HUES64 (cell line): ENCODE measurements around the gene GTF3C1.

Experiments used
- H3K27ac ChIP-seq: 2 replicates; pipeline ENCODE4 v1.7.0; 2013; ENCODE audit warnings: low read depth, low read length, inconsistent platforms
- H3K27me3 ChIP-seq: 2 replicates; pipeline ENCODE4 v1.6.1; 2013; ENCODE audit warnings: mild to moderate bottlenecking, low read length; ENCODE audit not compliant: insufficient read depth
- H3K36me3 ChIP-seq: 2 replicates; pipeline ENCODE4 v1.6.1; 2013; ENCODE audit warnings: mild to moderate bottlenecking, low read length; ENCODE audit not compliant: insufficient read depth
- H3K4me1 ChIP-seq: 2 replicates; pipeline ENCODE4 v1.6.1; 2013; ENCODE audit warnings: mild to moderate bottlenecking, low read length, moderate library complexity; ENCODE audit not compliant: insufficient read depth
- H3K4me3 ChIP-seq: 2 replicates; pipeline ENCODE4 v1.5.1; 2013; ENCODE audit warnings: mild to moderate bottlenecking, low read length, moderate library complexity
- H3K9ac ChIP-seq: 2 replicates; pipeline ENCODE4 v1.6.1; 2013; ENCODE audit warnings: mild to moderate bottlenecking, low read depth, low read length
- H3K9me3 ChIP-seq: 2 replicates; pipeline ENCODE4 v1.6.1; 2013; ENCODE audit warnings: low read depth, low read length; ENCODE audit not compliant: insufficient read depth
- WGBS: fragments of 150-250, 120-280 bp; methylation state at CpG from one replicate; pipeline ENCODE4 v1.1.7; 2013; ENCODE audit warnings: missing lambda C conversion rate; 5-methylcytosine and 5-hydroxymethylcytosine counted together

The GTF3C1 gene

DNA sequence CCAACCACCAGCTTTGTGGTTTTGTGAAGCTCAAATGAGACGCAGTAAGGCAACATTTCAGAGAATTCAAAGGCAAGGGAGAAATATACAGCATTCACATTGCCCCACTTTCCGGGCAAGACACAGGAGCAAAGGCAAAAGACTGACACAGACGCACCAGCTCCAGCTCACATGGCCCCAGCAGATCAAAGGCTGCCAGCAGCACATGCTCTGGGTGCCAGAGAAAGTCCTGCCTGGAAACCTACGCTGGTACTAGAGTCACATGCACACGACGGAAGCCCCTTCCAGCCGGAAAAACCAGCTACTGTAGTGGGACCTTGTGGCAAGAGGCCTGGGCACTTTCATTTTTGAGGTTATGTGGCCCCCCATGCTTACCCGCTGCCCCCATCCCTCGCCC lies 50.1 kb downstream of the GTF3C1 start:
- WGBS: 93% methylated on average over 9 of the region's 9 CpGs

DNA sequence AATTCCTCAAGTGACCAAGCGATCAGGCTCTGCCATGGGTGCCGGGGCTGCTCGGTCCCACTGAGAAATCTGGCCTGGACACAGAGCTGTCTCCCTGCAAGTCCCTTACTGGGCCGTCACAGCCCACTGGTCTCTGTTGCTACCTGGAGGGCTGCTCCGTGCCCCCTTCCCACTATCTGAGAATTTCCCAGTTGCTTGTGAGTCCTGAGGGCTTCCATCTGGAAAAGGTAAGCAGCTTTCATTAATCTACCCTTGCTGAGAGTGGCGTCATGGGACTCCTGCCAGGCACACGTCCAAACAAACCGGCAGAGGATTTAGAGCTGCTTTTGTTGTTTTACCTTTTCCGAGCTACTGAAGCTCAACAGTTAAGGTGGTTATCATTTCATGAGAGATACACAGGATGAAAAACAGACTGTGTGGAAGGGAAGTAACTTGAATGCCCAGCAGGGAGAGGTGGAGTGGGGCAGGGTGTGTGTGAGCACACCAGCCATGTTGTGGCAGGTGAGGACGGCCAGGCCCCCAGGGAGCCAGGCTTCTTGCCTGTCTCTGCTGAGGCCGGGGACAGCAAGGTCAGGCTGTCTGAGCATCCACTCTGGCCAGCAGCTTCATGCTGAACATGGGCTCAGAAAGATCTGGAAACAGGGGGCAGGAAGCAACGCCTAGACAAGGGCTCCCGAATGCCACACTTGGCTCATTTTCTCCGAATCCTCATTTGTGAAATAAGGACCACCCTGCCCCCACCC lies 50.6 kb downstream of the GTF3C1 start:
- WGBS: 94% methylated on average over 14 of the region's 14 CpGs

More for the DNA sequence above, 50.1 kb downstream of the GTF3C1 start:
- H3K4me3 ChIP-seq: no peak overlapping the region
- H3K27ac ChIP-seq: no peak overlapping the region
- H3K9ac ChIP-seq: no peak overlapping the region
- H3K36me3 ChIP-seq: peaks cover 100% of the 10 kb centered on the region
- no peaks in the 10 kb centered on the region for H3K27me3 ChIP-seq
- H3K9me3 ChIP-seq: no peaks in the 10 kb centered on the region
- H3K4me1 ChIP-seq: no peaks in the 10 kb centered on the region

DNA sequence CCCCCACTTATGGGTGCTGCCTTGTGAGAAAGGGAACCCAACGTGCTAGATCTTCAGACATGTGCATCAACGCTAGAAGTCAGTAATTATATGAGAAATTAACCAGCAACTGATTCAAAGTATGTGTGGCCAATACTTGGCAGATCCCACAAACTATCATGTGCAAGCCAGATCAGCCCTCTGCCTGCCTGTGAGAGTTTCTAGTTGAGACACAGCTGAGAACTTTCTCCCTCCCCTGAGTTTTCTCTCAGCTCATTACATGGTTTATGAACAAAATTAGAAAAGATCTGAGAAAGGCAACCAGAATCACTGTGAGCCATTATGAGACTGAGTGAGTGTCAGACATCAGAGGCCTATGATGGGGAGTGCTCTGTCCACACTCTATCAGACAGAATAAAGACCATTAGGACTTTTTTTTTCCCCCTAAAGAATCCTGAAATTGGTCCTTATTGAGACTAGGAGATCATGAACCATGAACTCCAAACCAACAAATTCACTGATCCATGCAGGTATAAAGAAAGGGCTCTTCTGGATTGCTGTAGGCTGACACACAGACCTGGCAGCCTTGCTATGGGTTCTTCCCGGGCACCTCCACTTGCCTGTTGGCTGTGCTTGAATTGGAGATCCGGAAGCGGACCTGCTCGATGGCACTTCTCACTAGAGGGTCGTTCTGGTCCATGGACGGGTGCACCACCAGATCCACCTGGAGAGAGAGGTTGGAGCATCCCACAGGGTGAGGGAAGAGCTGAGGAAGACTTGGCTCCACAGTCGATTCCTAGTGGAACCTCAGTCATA lies 51.5 kb downstream of the GTF3C1 start:
- Histone ChIP-seq H3K27ac (no peak overlapping the region), H3K36me3 (peaks cover 100% of the 10 kb centered on the region), H3K4me1 (no peaks in the 10 kb centered on the region), H3K27me3 (no peaks in the 10 kb centered on the region), H3K4me3 (no peak overlapping the region), H3K9me3 (no peaks in the 10 kb centered on the region), H3K9ac (no peak overlapping the region)
- WGBS: 94% methylated on average over 9 of the region's 9 CpGs

More for the DNA sequence above, 50.6 kb downstream of the GTF3C1 start:
- Histone ChIP-seq H3K4me3 (no peak overlapping the region), H3K27ac (no peak overlapping the region), H3K9me3 (no peaks in the 10 kb centered on the region), H3K36me3 (peaks cover 100% of the 10 kb centered on the region), H3K27me3 (no peaks in the 10 kb centered on the region), H3K9ac (no peak overlapping the region), H3K4me1 (no peaks in the 10 kb centered on the region)

DNA sequence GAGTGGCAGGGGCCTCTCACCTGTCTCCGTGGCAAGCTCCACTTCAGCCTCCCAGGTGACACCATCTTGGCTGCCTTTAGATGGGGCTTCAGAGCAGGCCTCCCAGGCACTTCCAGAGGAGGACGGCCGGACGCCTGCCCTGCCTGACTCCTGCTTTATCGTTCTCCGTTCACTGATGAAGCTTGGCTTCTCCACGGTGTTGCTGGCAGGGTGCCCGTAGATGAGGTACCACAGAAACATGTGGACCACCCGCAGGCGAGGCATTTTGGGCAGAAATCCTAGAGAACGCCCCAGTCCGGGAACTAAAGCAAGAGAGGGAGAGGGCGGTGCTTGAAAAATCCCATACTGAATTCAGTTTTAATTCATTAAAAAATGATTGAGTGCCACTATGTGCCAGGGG lies 54.5 kb downstream of the GTF3C1 start:
- peaks cover 100% of the 10 kb centered on the region for H3K36me3 ChIP-seq
- no peaks in the 10 kb centered on the region for H3K4me1 ChIP-seq
- no peak overlapping the region for H3K9ac ChIP-seq
- 96% methylated on average over 13 of the region's 13 CpGs for WGBS
- H3K27ac ChIP-seq: no peak overlapping the region
- H3K4me3 ChIP-seq: no peak overlapping the region
- no peaks in the 10 kb centered on the region for H3K9me3 ChIP-seq
- no peaks in the 10 kb centered on the region for H3K27me3 ChIP-seq

DNA sequence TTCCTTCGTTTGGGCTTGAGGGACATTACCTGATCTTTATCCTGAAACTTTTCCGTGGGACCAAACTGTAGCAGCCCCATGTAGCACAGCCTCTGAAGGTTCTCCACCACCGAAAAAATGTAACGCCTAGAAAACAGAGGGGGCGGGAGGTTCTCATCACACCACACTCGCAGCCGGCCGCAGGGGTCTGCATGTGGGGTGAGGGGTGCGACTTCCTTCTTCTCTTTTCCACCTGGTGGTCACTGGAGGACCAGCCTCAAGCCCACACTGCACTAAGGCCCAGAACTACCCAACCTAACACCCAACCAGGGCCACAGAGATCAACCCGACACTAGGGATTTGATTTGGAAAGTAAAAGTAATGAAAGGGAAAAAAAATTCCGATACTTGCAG lies 57.1 kb downstream of the GTF3C1 start:
- Histone ChIP-seq H3K36me3 (peaks cover 100% of the 10 kb centered on the region), H3K27me3 (no peaks in the 10 kb centered on the region), H3K4me3 (no peak overlapping the region), H3K27ac (no peak overlapping the region), H3K9ac (no peak overlapping the region), H3K4me1 (no peaks in the 10 kb centered on the region), H3K9me3 (no peaks in the 10 kb centered on the region)
- 91% methylated on average over 6 of the region's 11 CpGs for WGBS

DNA sequence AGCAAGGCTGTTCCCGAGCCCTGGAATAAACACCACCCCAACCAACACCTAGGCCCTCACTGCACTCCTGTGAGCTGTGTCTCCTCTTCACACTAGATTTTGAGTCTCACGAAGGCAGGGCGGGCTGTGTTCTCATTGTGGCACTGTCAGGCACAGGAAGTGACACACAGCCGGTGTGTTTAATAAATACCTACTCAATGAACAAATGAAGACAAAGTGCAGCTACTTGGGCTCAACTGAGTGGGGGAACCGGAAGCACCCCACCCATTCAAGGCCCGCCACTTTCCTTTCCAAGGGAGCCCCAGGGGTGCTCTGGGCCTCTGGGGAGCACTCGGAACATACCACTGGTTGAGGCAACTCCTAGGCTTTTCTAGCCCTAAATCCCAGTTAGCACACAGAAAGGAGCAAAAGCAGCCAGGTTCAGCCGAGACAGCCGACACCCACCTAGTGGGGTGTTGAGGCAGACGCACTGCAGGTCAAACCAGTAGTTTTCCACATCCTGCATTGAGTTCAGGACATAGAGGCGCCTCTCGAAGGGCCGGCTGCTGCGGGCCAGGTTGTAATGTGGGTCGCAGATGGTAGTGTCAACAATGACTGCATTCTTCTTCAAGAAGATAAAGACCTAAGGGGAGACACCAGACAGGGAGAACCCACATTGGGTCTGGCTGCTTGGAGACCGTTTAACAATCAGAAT lies 57.7 kb downstream of the GTF3C1 start:
- Histone ChIP-seq H3K4me3 (no peak overlapping the region), H3K9me3 (no peaks in the 10 kb centered on the region), H3K4me1 (no peaks in the 10 kb centered on the region), H3K27me3 (no peaks in the 10 kb centered on the region), H3K9ac (no peak overlapping the region), H3K27ac (no peak overlapping the region), H3K36me3 (peaks cover 100% of the 10 kb centered on the region)
- WGBS: 95% methylated on average over 16 of the region's 16 CpGs

GRCh38 chr16:27489906-27490305 lies 59.8 kb downstream of the GTF3C1 start:
- no peaks in the 10 kb centered on the region for H3K4me1 ChIP-seq
- H3K9ac ChIP-seq: no peak overlapping the region
- no peaks in the 10 kb centered on the region for H3K9me3 ChIP-seq
- no peaks in the 10 kb centered on the region for H3K27me3 ChIP-seq
- H3K36me3 ChIP-seq: peaks cover 100% of the 10 kb centered on the region
- no peak overlapping the region for H3K4me3 ChIP-seq
- 97% methylated on average over 7 of the region's 7 CpGs for WGBS
- no peak overlapping the region for H3K27ac ChIP-seq

DNA sequence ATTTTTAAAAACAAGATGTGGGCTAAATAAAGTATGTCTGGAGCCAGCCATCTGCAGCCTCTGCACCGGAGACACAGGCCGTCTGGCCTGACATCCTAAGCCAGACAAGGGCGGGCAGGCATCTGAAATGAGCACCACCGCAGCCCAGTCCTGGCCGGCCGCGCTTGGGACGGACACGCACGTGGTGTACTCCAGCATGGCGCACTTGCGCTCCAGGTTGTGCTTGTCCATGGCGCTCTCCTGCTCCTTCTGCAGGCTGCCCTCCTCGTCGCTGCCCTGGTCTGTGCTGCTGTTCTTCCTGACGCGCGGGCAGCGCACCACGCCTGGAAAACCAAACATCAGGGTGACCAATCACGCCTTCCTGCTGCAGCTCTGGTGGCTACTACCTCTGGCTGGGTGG lies 60.3 kb downstream of the GTF3C1 start:
- H3K27ac ChIP-seq: no peak overlapping the region
- H3K4me3 ChIP-seq: no peak overlapping the region
- H3K9ac ChIP-seq: no peak overlapping the region
- H3K36me3 ChIP-seq: peaks cover 100% of the 10 kb centered on the region
- H3K4me1 ChIP-seq: no peaks in the 10 kb centered on the region
- H3K27me3 ChIP-seq: no peaks in the 10 kb centered on the region
- 97% methylated on average over 21 of the region's 21 CpGs for WGBS
- no peaks in the 10 kb centered on the region for H3K9me3 ChIP-seq

DNA sequence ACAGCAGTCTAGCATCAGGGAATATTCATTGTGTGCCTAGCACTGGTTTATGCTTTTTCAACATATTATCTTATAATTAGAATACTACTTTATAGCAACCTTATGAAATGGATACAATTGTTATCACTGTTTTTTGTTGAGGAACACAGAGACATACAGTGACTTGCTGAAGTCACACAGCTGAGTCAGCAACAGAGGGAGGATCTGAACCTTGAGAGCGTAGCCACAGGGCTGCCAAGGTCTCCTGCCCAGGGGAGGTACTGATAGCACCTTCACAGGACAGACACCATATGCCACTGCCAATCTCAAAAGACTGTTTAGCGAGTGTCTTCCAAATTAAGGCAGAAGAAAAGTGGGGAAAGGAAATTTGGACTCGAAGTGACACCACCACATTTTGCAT lies 63.0 kb downstream of the GTF3C1 start:
- Histone ChIP-seq H3K9ac (no peak overlapping the region), H3K4me3 (no peak overlapping the region), H3K9me3 (no peaks in the 10 kb centered on the region), H3K27ac (no peak overlapping the region), H3K4me1 (no peaks in the 10 kb centered on the region), H3K27me3 (no peaks in the 10 kb centered on the region), H3K36me3 (peaks cover 100% of the 10 kb centered on the region)
- 94% methylated on average over 3 of the region's 3 CpGs for WGBS

DNA sequence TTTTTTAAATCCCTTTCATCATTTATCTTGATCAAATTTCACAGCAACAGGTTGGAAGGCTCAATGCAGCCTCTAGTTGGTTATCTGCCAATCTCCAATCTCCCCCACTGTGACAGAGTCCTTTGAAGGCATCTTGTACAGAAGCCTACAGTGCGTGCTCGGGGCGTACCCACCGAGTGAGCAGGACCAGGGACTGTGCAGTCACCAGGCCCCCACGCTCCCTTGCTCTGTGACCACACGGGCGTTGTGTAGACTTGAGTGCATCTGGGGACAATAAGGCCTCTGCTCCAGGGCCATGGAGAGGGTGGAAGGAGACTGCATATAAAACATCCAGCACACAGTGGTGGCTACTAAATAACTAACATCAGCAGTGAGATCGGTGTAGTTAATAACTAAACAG lies 63.4 kb downstream of the GTF3C1 start:
- Histone ChIP-seq H3K4me3 (no peak overlapping the region), H3K27ac (no peak overlapping the region), H3K9me3 (no peaks in the 10 kb centered on the region), H3K4me1 (no peaks in the 10 kb centered on the region), H3K9ac (no peak overlapping the region), H3K27me3 (no peaks in the 10 kb centered on the region), H3K36me3 (peaks cover 100% of the 10 kb centered on the region)
- 96% methylated on average over 8 of the region's 8 CpGs for WGBS

GRCh38 chr16:27485811-27486210 lies 63.9 kb downstream of the GTF3C1 start:
- Histone ChIP-seq H3K4me1 (no peaks in the 10 kb centered on the region), H3K9ac (no peak overlapping the region), H3K36me3 (peaks cover 100% of the 10 kb centered on the region), H3K27me3 (no peaks in the 10 kb centered on the region), H3K4me3 (no peak overlapping the region), H3K9me3 (no peaks in the 10 kb centered on the region), H3K27ac (no peak overlapping the region)
- WGBS: 97% methylated on average over 11 of the region's 11 CpGs
